BLaER1 (cell line): ENCODE results near the gene ASB3.

Experiments
- H3K27ac ChIP-seq: shearing (Covaris generic); formaldehyde crosslinking; 2 replicates; pipeline ENCODE4 v1.8.1; 2022
- H3K27me3 ChIP-seq: shearing (Covaris generic); formaldehyde crosslinking; 2 replicates; pipeline ENCODE4 v1.8.1; 2022
- H3K36me3 ChIP-seq: shearing (Covaris generic); formaldehyde crosslinking; 2 replicates; pipeline ENCODE4 v1.8.1; 2022
- H3K4me1 ChIP-seq: shearing (Covaris generic); formaldehyde crosslinking; 2 replicates; pipeline ENCODE4 v1.8.1; 2022
- H3K4me2 ChIP-seq: shearing (Covaris generic); formaldehyde crosslinking; 2 replicates; pipeline ENCODE4 v1.8.1; 2022
- H3K4me3 ChIP-seq: shearing (Covaris generic); formaldehyde crosslinking; 2 replicates; pipeline ENCODE4 v1.8.1; 2022
- H3K9ac ChIP-seq: shearing (Covaris generic); formaldehyde crosslinking; 2 replicates; pipeline ENCODE4 v1.8.1; 2022
- H3K9me3 ChIP-seq: shearing (Covaris generic); formaldehyde crosslinking; 2 replicates; pipeline ENCODE4 v1.8.1; 2022
- H4K20me1 ChIP-seq: shearing (Covaris generic); formaldehyde crosslinking; 2 replicates; pipeline ENCODE4 v1.8.1; 2022
- Cebpa-rat ChIP-seq: shearing (Covaris generic); IDR thresholded peaks from 2 replicates; pipeline ENCODE4 v1.8.1; 2022

ASB3 gene

DNA sequence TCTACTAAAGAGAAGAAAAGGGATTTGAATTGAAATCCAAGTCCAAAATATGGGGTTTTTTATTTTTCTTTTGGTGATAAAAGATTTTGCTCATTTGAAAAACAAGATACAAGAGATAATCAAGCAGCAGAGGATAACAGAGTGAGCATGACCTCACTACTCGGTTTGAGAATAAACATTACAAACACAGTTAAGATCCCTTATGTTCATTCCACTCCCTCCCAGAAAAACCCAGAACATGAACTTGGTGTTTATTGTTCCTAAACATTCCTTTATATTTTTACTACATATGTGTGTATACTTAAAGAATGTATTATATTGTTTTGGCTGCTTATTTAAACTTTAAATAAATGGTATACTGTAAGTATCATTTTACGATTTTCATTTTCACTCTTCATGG is 165.8 kb downstream of the ASB3 start:
- no peak for TF ChIP-seq Cebpa-rat
- Histone ChIP-seq H3K4me3 (no peak overlapping the region), H3K4me2 (no peak overlapping the region), H3K9ac (no peak overlapping the region), H3K4me1 (no peaks in the 10 kb centered on the region), H4K20me1 (no peaks in the 10 kb centered on the region), H3K27ac (no peak overlapping the region), H3K9me3 (no peaks in the 10 kb centered on the region), H3K27me3 (no peaks in the 10 kb centered on the region), H3K36me3 (no peaks in the 10 kb centered on the region)
